GM12878 (cell line): ENCODE measurements around the gene OR4E1. TPM values are rescaled to one million over a fixed set of nuclear protein-coding genes. Genes with fewer than 3 reads are reported as not detected.

Experiments used
- ATAC-seq: fragments of 200-7000 bp; cut with Tn5 transposase; 3 replicates; pipeline ENCODE4 v1.9.1; 2020; ENCODE audit warnings: mild to moderate bottlenecking, moderate library complexity
- BruUV-seq: library from RNA; stranded (reverse); fragments of 400-500 nt; replicated peaks from 2 replicates; lab custom pipeline; 2021; lab: Mats Ljungman, UMichigan
- CTCF ChIA-PET: fragments of 300-600 bp; sonication (Branson Sonifier 250); formaldehyde crosslinking; extraction: SDS; loops from one replicate; lab custom pipeline; 2021; ENCODE audit warnings: inconsistent platforms; lab: Yijun Ruan, JAX
- POLR2A ChIA-PET: fragments of 350-600 bp; formaldehyde crosslinking; extraction: SDS; loops from one replicate; lab custom pipeline; 2021; ENCODE audit warnings: inconsistent platforms; lab: Charles Lee
- RAD21 ChIA-PET: fragments of 300-600 bp; sonication (Branson Sonifier 250); formaldehyde crosslinking; loops from one replicate; lab custom pipeline; 2023; ENCODE audit warnings: antibody characterized with exemption; ENCODE audit not compliant: unreplicated experiment; lab: Charles Lee
- SMC1A ChIA-PET: fragments of 300-600 bp; sonication (Branson Sonifier 250); formaldehyde crosslinking; loops from one replicate; lab custom pipeline; 2023; ENCODE audit not compliant: unreplicated experiment, uncharacterized antibody; lab: Charles Lee
- DNase-seq: peaks from one replicate; pipeline ENCODE4 v3.0.0-alpha.2; 2011; ENCODE audit warnings: low read depth, low spot score
- FAIRE-seq: peaks from 3 replicates; lab custom pipeline; 2011; peaks lifted over from hg19 to GRCh38; lab: Jason Lieb, UNC
- H2AFZ ChIP-seq: 2 replicates; pipeline ENCODE4 v1.6.0; 2011; ENCODE audit warnings: low read depth, low read length, control low read depth; ENCODE audit not compliant: control insufficient read depth
- H3K27ac ChIP-seq: 2 replicates; pipeline ENCODE4 v1.5.1; 2011; ENCODE audit warnings: control low read depth; ENCODE audit not compliant: control insufficient read depth, insufficient read depth
- H3K27me3 ChIP-seq, 2 experiments: replicated peaks in 1 of 2; 2 replicates each; pipeline versions ENCODE4 v1.6.0 to v1.6.1; 2011; ENCODE audit warnings: low read length in 1 of 2; ENCODE audit not compliant: control insufficient read depth in 2 of 2, insufficient read depth in 2 of 2
- H3K36me3 ChIP-seq, 2 experiments: 2 replicates each; pipeline ENCODE4 v1.5.1; 2011; ENCODE audit warnings: low read length in 1 of 2; ENCODE audit not compliant: control insufficient read depth in 2 of 2, insufficient read depth in 2 of 2
- H3K4me1 ChIP-seq: 2 replicates; pipeline ENCODE4 v1.6.1; 2011; ENCODE audit warnings: mild to moderate bottlenecking, low read length, moderate library complexity, mixed read lengths; ENCODE audit not compliant: control insufficient read depth, insufficient read depth
- H3K4me2 ChIP-seq: 2 replicates; pipeline ENCODE4 v1.6.0; 2011; ENCODE audit warnings: control low read depth; ENCODE audit not compliant: control insufficient read depth, insufficient read depth
- H3K4me3 ChIP-seq: fragments of 200-600 bp; sonication (generic); 2 replicates; pipeline ENCODE4 v1.5.1; 2016
- H3K79me2 ChIP-seq: 2 replicates; pipeline ENCODE4 v1.6.0; 2011; ENCODE audit warnings: low read length; ENCODE audit not compliant: control insufficient read depth, insufficient read depth
- H3K9ac ChIP-seq: 2 replicates; pipeline ENCODE4 v1.8.0; 2011; ENCODE audit warnings: low read length, control low read depth, mixed read lengths; ENCODE audit not compliant: control insufficient read depth, insufficient read depth
- H3K9me3 ChIP-seq: replicated peaks from 3 replicates; pipeline ENCODE4 v1.5.1; 2011; ENCODE audit warnings: mild to moderate bottlenecking, low read length; ENCODE audit not compliant: control insufficient read depth, insufficient read depth
- H4K20me1 ChIP-seq: 2 replicates; pipeline ENCODE4 v1.6.0; 2011; ENCODE audit not compliant: control insufficient read depth, insufficient read depth
- ATF2 ChIP-seq: IDR thresholded peaks from 2 replicates; pipeline ENCODE4 v1.6.1; 2012; ENCODE audit warnings: low read length, inconsistent platforms
- BMI1 ChIP-seq: fragments of 450-650 bp; IDR thresholded peaks from 2 replicates; pipeline ENCODE4 v1.6.1; 2016; ENCODE audit warnings: mild to moderate bottlenecking, moderate library complexity, borderline replicate concordance
- CEBPZ ChIP-seq: fragments of 150-350 bp; IDR thresholded peaks from 2 replicates; pipeline ENCODE4 v1.6.1; 2016; ENCODE audit warnings: low read depth, low read length
- CREB1 ChIP-seq: IDR thresholded peaks from 2 replicates; pipeline ENCODE4 v1.6.1; 2012; ENCODE audit warnings: low read depth, mild to moderate bottlenecking, inconsistent platforms
- MEF2B ChIP-seq: fragments of 450-650 bp; IDR thresholded peaks from 2 replicates; pipeline ENCODE4 v1.6.1; 2018; ENCODE audit warnings: mild to moderate bottlenecking, moderate library complexity; ENCODE audit not compliant: partially characterized antibody, poor library complexity, severe bottlenecking
- RAD51 ChIP-seq: fragments of 450-650 bp; IDR thresholded peaks from 2 replicates; pipeline ENCODE4 v1.6.1; 2016; ENCODE audit warnings: moderate library complexity, mild to moderate bottlenecking, inconsistent platforms
- RELA ChIP-seq: fragments of 450-650 bp; IDR thresholded peaks from 2 replicates; pipeline ENCODE4 v1.8.0; 2014; ENCODE audit warnings: borderline replicate concordance; ENCODE audit not compliant: partially characterized antibody
- RELB ChIP-seq: fragments of 450-650 bp; IDR thresholded peaks from 2 replicates; pipeline ENCODE4 v1.6.1; 2017; ENCODE audit warnings: low read depth, mild to moderate bottlenecking, moderate library complexity
- RFX5 ChIP-seq: IDR thresholded peaks from 2 replicates; pipeline ENCODE4 v1.6.1; 2011; ENCODE audit warnings: low read depth, low read length, improper control_type of control experiment
- SMARCA5 ChIP-seq: fragments of 450-650 bp; IDR thresholded peaks from 2 replicates; pipeline ENCODE4 v1.6.1; 2017; ENCODE audit warnings: mild to moderate bottlenecking
- SPI1 ChIP-seq: IDR thresholded peaks from 2 replicates; pipeline ENCODE4 v1.6.1; 2011; ENCODE audit warnings: low read depth, mild to moderate bottlenecking, low read length, moderate library complexity, borderline replicate concordance; ENCODE audit not compliant: insufficient read depth
- TCF12 ChIP-seq: IDR thresholded peaks from 2 replicates; pipeline ENCODE4 v1.6.1; 2011; ENCODE audit warnings: low read depth, mild to moderate bottlenecking, low read length
- WGBS: methylation state at CpG from one replicate; pipeline ENCODE4 v1.1.6; 2016; ENCODE audit warnings: low lambda C conversion rate; ENCODE audit not compliant: insufficient replicate concordance, insufficient coverage; ENCODE audit errors: missing lambda C conversion rate; 5-methylcytosine and 5-hydroxymethylcytosine counted together
- in situ Hi-C: fragments of 300-500 bp; cut with MboI; formaldehyde crosslinking; loops from 9 replicates; pipeline ENCODE4 v1.14.3; 2018; ENCODE audit warnings: mixed read lengths
- intact Hi-C: fragments of 100-400 bp; cut with micrococcal nuclease; formaldehyde crosslinking; loops from one replicate; pipeline ENCODE4 v1.14.2; 2022; ENCODE audit not compliant: unreplicated experiment
- polyA plus RNA-seq, 11 experiments: library from polyadenylated mRNA; depleted of rRNA in 4 of 11; unstranded in 6 of 11; stranded (reverse) in 5 of 11; fragments of >200 nt; fragmentation: Nextera tagmentation in 4 of 11; fragmentation: Illumina TruSeq in 1 of 11; extraction: Ambion mirVana in 4 of 11; extraction: Trizol in 1 of 11; gene quantifications; 1 replicate in 1 of 11; 2 replicates in 10 of 11; pipeline versions ENCODE4 v1.2.1 to v1.2.3, GENCODE V29; 2011 to 2016; ENCODE audit warnings: inconsistent platforms in 2 of 11, missing spikeins in 2 of 11, low read depth in 1 of 11
- total RNA-seq, 4 experiments: library from RNA; depleted of rRNA in 3 of 4; stranded (reverse); fragments of >200 nt in 3 of 4; fragmentation: Illumina TruSeq in 1 of 4; extraction: Trizol in 1 of 4; gene quantifications; 2 replicates each; pipeline versions ENCODE4 v1.2.1 to v1.2.3, GENCODE V29; 2013 to 2021

OR4E1 gene
- total and polyA plus RNA-seq, 10 of the 15 experiments (the other 5 are each of a cell fraction or from before 2014, with no cell fraction given): not detected

- H3K27ac ChIP-seq: no peak overlapping the region
- intact Hi-C loops: no loop called here
- ChIA-PET RAD21 (no interaction called here), POLR2A (no interaction called here), CTCF (interaction anchor here (0.7 kb wide), 1 partner anchor 11 kb away, joined by 3 read pairs; no protein-coding TSS in a partner anchor), SMC1A (interaction anchor here (1.4 kb wide), 1 partner anchor 12 kb away, joined by 3 read pairs; no protein-coding TSS in a partner anchor)
- no peak overlapping the region for H3K4me3 ChIP-seq
- H3K27me3 ChIP-seq: no peaks in the 10 kb centered on the region
- no peak overlapping the region for H2AFZ ChIP-seq
- BruUV-seq: no TSS peak
- ATAC-seq: no peak
- no peaks in the 10 kb centered on the region for H4K20me1 ChIP-seq
- no peak overlapping the region for H3K4me2 ChIP-seq
- no peaks in the 10 kb centered on the region for H3K36me3 ChIP-seq
- H3K4me1 ChIP-seq: no peaks in the 10 kb centered on the region
- no peak overlapping the region for H3K9ac ChIP-seq
- WGBS: 0% methylated on average over 1 of the region's 1 CpG
- H3K9me3 ChIP-seq: no peaks in the 10 kb centered on the region
- H3K79me2 ChIP-seq: no peaks in the 10 kb centered on the region
- no peak for TF ChIP-seq RELB
- TF ChIP-seq MEF2B: no peak
- TF ChIP-seq BMI1: no peak
- TF ChIP-seq ATF2: no peak
- no peak for TF ChIP-seq SMARCA5
- TF ChIP-seq CREB1: no peak
- TF ChIP-seq RFX5: no peak
- TF ChIP-seq TCF12: no peak
- TF ChIP-seq RAD51: no peak
- no peak for TF ChIP-seq SPI1
- no peak for TF ChIP-seq RELA
- no peak for TF ChIP-seq CEBPZ
- in situ Hi-C loops: no loop called here
- no peak for FAIRE-seq
- DNase-seq: no peak
These were observed 21.3 kb downstream of the OR4E1 start for GRCh38 chr14:21652209-21652808.
